ENCODE results near the gene EVC.

- TF ChIP-seq CTCF (IDR thresholded peaks at IDR 0.05; ENCODE audit: low read length) (no peak), EZH2 (optimal IDR thresholded peaks at IDR 0.05; ENCODE audit: low read depth, low read length) (no peak), EZH2phosphoT487 (IDR thresholded peaks at IDR 0.05; ENCODE audit: low read length) (no peak)
Observed at GRCh38 chr4:5773271-5773555, 62.2 kb downstream of the EVC start.

All from MM.1S (cell line).